SK-N-SH (cell line): Measurements from ENCODE around the gene TTC7B. TPM values are rescaled to one million over a fixed set of nuclear protein-coding genes. Genes with fewer than 3 reads are reported as not detected.

ENCODE experiments used
- CTCF ChIA-PET: fragments of 300-600, 350-600 bp; formaldehyde crosslinking; extraction: SDS; loops from one replicate; lab custom pipeline; 2021; lab: Yijun Ruan, JAX
- POLR2A ChIA-PET: fragments of 350-600 bp; sonication (Branson Sonifier 250); formaldehyde crosslinking; extraction: SDS; loops from one replicate; lab custom pipeline; 2020; ENCODE audit warnings: antibody characterized with exemption, inconsistent platforms; lab: Yijun Ruan, JAX
- DNase-seq: peaks from one replicate; pipeline ENCODE4 v3.0.0; 2012
- H2AFZ ChIP-seq: fragments of 200-600 bp; sonication (generic); 2 replicates; pipeline ENCODE4 v1.8.1; 2016; ENCODE audit warnings: antibody characterized with exemption, mild to moderate bottlenecking, low read depth
- H3F3A ChIP-seq: fragments of 200-600 bp; sonication (generic); replicated peaks from 2 replicates; pipeline ENCODE3; 2016; ENCODE audit warnings: antibody characterized with exemption, mild to moderate bottlenecking; ENCODE audit not compliant: insufficient read depth
- H3K27ac ChIP-seq, 2 experiments: fragments of 200-500 bp in 1 of 2; fragments of 200-600 bp in 1 of 2; sonication (Bioruptor generic) in 1 of 2; sonication (generic), shearing (Covaris generic) in 1 of 2; 2 replicates each; pipeline versions ENCODE4 v1.5.1 to v1.6.1; 2014 to 2016; ENCODE audit warnings: low read depth in 2 of 2, inconsistent platforms in 1 of 2, low read length in 1 of 2, mild to moderate bottlenecking in 1 of 2, mixed read lengths in 1 of 2
- H3K27me3 ChIP-seq: fragments of 200-600 bp; sonication (generic), shearing (Covaris generic); 2 replicates; pipeline ENCODE4 v1.6.1; 2016; ENCODE audit warnings: mixed run types; ENCODE audit not compliant: insufficient read depth
- H3K36me3 ChIP-seq, 2 experiments: fragments of 200-500 bp in 1 of 2; fragments of 200-600 bp in 1 of 2; sonication (Bioruptor generic) in 1 of 2; sonication (generic) in 1 of 2; replicated peaks in 1 of 2; 2 replicates each; pipeline versions ENCODE3 to v1.5.1; 2014 to 2016; ENCODE audit warnings: low read length in 1 of 2, mild to moderate bottlenecking in 1 of 2; ENCODE audit not compliant: insufficient read depth in 2 of 2, control insufficient read depth in 1 of 2
- H3K4me1 ChIP-seq, 2 experiments: fragments of 200-500 bp in 1 of 2; fragments of 200-600 bp in 1 of 2; sonication (Bioruptor generic) in 1 of 2; sonication (generic), shearing (Covaris generic) in 1 of 2; 2 replicates each; pipeline versions ENCODE4 v1.5.1 to v1.6.1; 2014 to 2016; ENCODE audit warnings: low read depth in 1 of 2, low read length in 1 of 2, mixed run types in 1 of 2; ENCODE audit not compliant: insufficient read depth in 2 of 2, control insufficient read depth in 1 of 2
- H3K4me2 ChIP-seq: fragments of 200-600 bp; sonication (generic), shearing (Covaris generic); 2 replicates; pipeline ENCODE4 v1.6.1; 2017; ENCODE audit warnings: mixed run types
- H3K4me3 ChIP-seq, 2 experiments: fragments of 200-500 bp in 1 of 2; fragments of 200-600 bp in 1 of 2; sonication (Bioruptor generic) in 1 of 2; sonication (generic), shearing (Covaris generic) in 1 of 2; 2 replicates each; pipeline versions ENCODE4 v1.5.1 to v1.8.1; 2014 to 2016; ENCODE audit warnings: low read depth in 2 of 2, inconsistent platforms in 1 of 2, low read length in 1 of 2, mild to moderate bottlenecking in 1 of 2, mixed read lengths in 1 of 2, moderate library complexity in 1 of 2
- H3K79me2 ChIP-seq: fragments of 200-600 bp; sonication (generic); 2 replicates; pipeline ENCODE4 v1.8.1; 2017; ENCODE audit warnings: mild to moderate bottlenecking; ENCODE audit not compliant: insufficient read depth
- H3K9ac ChIP-seq: fragments of 200-600 bp; sonication (generic); 2 replicates; pipeline ENCODE4 v1.6.1; 2017; ENCODE audit warnings: mixed run types
- H3K9me2 ChIP-seq: fragments of 200-600 bp; sonication (generic); 2 replicates; pipeline ENCODE4 v1.6.1; 2017; ENCODE audit warnings: mixed run types
- H3K9me3 ChIP-seq: fragments of 200-600 bp; sonication (generic); 2 replicates; pipeline ENCODE4 v1.6.1; 2017; ENCODE audit warnings: mixed run types, mild to moderate bottlenecking, moderate library complexity
- H4K20me1 ChIP-seq: fragments of 200-600 bp; sonication (generic); 2 replicates; pipeline ENCODE4 v1.6.1; 2017; ENCODE audit warnings: mild to moderate bottlenecking, mixed run types; ENCODE audit not compliant: insufficient read depth
- EP300 ChIP-seq, 2 experiments: IDR thresholded peaks; 2 replicates each; pipeline versions ENCODE4 v1.4.0 to v1.6.1; 2012; ENCODE audit warnings: borderline replicate concordance in 1 of 2, low read depth in 1 of 2, low read length in 1 of 2
- EZH2phosphoT487 ChIP-seq: fragments of 200-600 bp; sonication (generic); IDR thresholded peaks from 2 replicates; pipeline ENCODE4 v1.6.1; 2017; ENCODE audit warnings: low read depth, mixed run types, mild to moderate bottlenecking, antibody characterized with exemption, moderate library complexity, borderline replicate concordance
- FOSL2 ChIP-seq: IDR thresholded peaks from 2 replicates; pipeline ENCODE4 v1.4.0; 2012; ENCODE audit warnings: low read depth, mild to moderate bottlenecking, moderate library complexity, borderline replicate concordance
- GABPA ChIP-seq: IDR thresholded peaks from 2 replicates; pipeline ENCODE4 v1.4.0; 2012; ENCODE audit warnings: low read depth, mild to moderate bottlenecking
- MEF2A ChIP-seq: IDR thresholded peaks from 2 replicates; pipeline ENCODE4 v1.4.0; 2012; ENCODE audit warnings: low read depth, borderline replicate concordance
- MXI1 ChIP-seq: IDR thresholded peaks from 2 replicates; pipeline ENCODE4 v1.6.1; 2012; ENCODE audit warnings: mild to moderate bottlenecking, low read depth, low read length, improper control_type of control experiment
- NFIC ChIP-seq: IDR thresholded peaks from 2 replicates; pipeline ENCODE4 v1.4.0; 2012; ENCODE audit warnings: borderline replicate concordance
- NRF1 ChIP-seq: IDR thresholded peaks from 2 replicates; pipeline ENCODE4 v1.6.1; 2012; ENCODE audit warnings: low read depth, mild to moderate bottlenecking, low read length
- RAD21 ChIP-seq: IDR thresholded peaks from 2 replicates; pipeline ENCODE4 v1.6.1; 2012; ENCODE audit warnings: mild to moderate bottlenecking, low read length
- RCOR1 ChIP-seq: fragments of 150-350 bp; IDR thresholded peaks from 2 replicates; pipeline ENCODE4 v1.6.1; 2017; ENCODE audit warnings: antibody characterized with exemption, low read length
- SIN3A ChIP-seq: IDR thresholded peaks from 2 replicates; pipeline ENCODE4 v1.6.1; 2012; ENCODE audit warnings: low read depth, mild to moderate bottlenecking, low read length, moderate library complexity, borderline replicate concordance
- SMC3 ChIP-seq: IDR thresholded peaks from 2 replicates; pipeline ENCODE4 v1.6.1; 2012; ENCODE audit warnings: low read depth, low read length, improper control_type of control experiment
- TAF1 ChIP-seq: IDR thresholded peaks from 2 replicates; pipeline ENCODE4 v1.6.1; 2012; ENCODE audit warnings: low read depth, mild to moderate bottlenecking, low read length, moderate library complexity, borderline replicate concordance
- TEAD4 ChIP-seq: IDR thresholded peaks from 2 replicates; pipeline ENCODE4 v1.4.0; 2012; ENCODE audit warnings: mild to moderate bottlenecking, borderline replicate concordance; ENCODE audit not compliant: insufficient read depth
- WGBS: methylation state at CpG from one replicate; pipeline ENCODE4 v1.1.6; 2017; ENCODE audit warnings: low lambda C conversion rate; 5-methylcytosine and 5-hydroxymethylcytosine counted together
- polyA plus RNA-seq, 3 experiments: library from polyadenylated mRNA; depleted of rRNA; stranded (reverse); fragments of >200 nt; gene quantifications; 2 replicates each; pipeline ENCODE4 v1.2.3, GENCODE V29; 2012
- TF ChIP-seq, protein P1 (sequence below): fragments of 150-350 bp; IDR thresholded peaks from 2 replicates; pipeline ENCODE4 v1.6.1; 2017; ENCODE audit warnings: antibody characterized with exemption, low read length, low read depth, borderline replicate concordance
- TF ChIP-seq, protein P2 (sequence below): IDR thresholded peaks from 2 replicates; pipeline ENCODE4; 2012
- TF ChIP-seq, protein P3 (sequence below): IDR thresholded peaks from 2 replicates; pipeline ENCODE4 v1.4.0; 2012; ENCODE audit warnings: low read depth, borderline replicate concordance
- TF ChIP-seq, protein P4 (sequence below): fragments of 150-350 bp; IDR thresholded peaks from 2 replicates; pipeline ENCODE4 v1.6.1; 2016; ENCODE audit warnings: mild to moderate bottlenecking, low read depth, low read length
- TF ChIP-seq, protein P5 (sequence below): fragments of 200-600 bp; sonication (generic); IDR thresholded peaks from 2 replicates; pipeline ENCODE4 v1.6.1; 2017; ENCODE audit warnings: antibody characterized with exemption, mild to moderate bottlenecking, moderate library complexity

The TTC7B gene
- polyA plus RNA-seq, 1 of the 3 experiments (the other 2 are of a cell fraction) = 43.1 TPM

DNA sequence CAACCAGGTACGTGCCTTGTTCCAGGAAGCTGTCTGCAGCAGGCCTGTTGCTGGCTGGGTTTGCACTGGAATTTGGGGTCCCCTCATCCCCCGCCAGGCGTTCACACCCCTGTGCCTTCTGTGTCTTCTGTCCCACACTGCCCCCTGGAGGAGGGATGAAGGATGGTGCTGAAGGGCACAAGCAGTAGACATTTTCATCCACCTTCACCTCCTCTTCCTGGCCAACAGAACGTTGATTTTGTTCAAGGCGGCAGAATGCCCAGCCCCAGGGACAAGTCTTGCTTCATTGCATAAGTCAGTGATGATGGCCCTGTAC is 297.3 kb downstream of the TTC7B start:
- Histone ChIP-seq H3K4me2 (no peak overlapping the region), H3F3A (no peaks in the 10 kb centered on the region), H3K79me2 (no peaks in the 10 kb centered on the region), H3K9me2 (no peaks in the 10 kb centered on the region), H3K9ac (no peak overlapping the region), H2AFZ (no peak overlapping the region), H3K4me1 (peaks cover 20 to 41% of the 10 kb centered on the region in 2 experiments; a peak in 3 of 4 replicates), H3K27me3 (no peaks in the 10 kb centered on the region), H3K4me3 (no peak overlapping the region), H3K9me3 (no peaks in the 10 kb centered on the region), H3K36me3 (no peaks in the 10 kb centered on the region), H4K20me1 (no peaks in the 10 kb centered on the region), H3K27ac (no peak overlapping the region)
- POLR2A ChIA-PET = interaction anchor here (0.9 to 1.6 kb wide), 2 partner anchors 24 to 121 kb away, joined by 3 to 4 read pairs; no protein-coding TSS in a partner anchor
- WGBS = 95% methylated on average over 2 of the region's 5 CpGs
- CTCF ChIA-PET = interaction anchor here (0.7 to 2.4 kb wide), 8 partner anchors 26 to 178 kb away, joined by 3 to 14 read pairs (median 4); no protein-coding TSS in a partner anchor
- DNase-seq = no peak
- TF ChIP-seq RCOR1 = no peak
- no peak for TF ChIP-seq TEAD4
- TF ChIP-seq, protein P1, sequence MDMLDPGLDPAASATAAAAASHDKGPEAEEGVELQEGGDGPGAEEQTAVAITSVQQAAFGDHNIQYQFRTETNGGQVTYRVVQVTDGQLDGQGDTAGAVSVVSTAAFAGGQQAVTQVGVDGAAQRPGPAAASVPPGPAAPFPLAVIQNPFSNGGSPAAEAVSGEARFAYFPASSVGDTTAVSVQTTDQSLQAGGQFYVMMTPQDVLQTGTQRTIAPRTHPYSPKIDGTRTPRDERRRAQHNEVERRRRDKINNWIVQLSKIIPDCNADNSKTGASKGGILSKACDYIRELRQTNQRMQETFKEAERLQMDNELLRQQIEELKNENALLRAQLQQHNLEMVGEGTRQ = no peak
- TF ChIP-seq NRF1 = no peak
- TF ChIP-seq, protein P2, sequence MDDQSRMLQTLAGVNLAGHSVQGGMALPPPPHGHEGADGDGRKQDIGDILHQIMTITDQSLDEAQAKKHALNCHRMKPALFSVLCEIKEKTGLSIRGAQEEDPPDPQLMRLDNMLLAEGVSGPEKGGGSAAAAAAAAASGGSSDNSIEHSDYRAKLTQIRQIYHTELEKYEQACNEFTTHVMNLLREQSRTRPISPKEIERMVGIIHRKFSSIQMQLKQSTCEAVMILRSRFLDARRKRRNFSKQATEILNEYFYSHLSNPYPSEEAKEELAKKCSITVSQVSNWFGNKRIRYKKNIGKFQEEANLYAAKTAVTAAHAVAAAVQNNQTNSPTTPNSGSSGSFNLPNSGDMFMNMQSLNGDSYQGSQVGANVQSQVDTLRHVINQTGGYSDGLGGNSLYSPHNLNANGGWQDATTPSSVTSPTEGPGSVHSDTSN = no peak
- TF ChIP-seq, protein P3, sequence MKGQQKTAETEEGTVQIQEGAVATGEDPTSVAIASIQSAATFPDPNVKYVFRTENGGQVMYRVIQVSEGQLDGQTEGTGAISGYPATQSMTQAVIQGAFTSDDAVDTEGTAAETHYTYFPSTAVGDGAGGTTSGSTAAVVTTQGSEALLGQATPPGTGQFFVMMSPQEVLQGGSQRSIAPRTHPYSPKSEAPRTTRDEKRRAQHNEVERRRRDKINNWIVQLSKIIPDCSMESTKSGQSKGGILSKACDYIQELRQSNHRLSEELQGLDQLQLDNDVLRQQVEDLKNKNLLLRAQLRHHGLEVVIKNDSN = no peak
- TF ChIP-seq EZH2phosphoT487 = no peak
- no peak for TF ChIP-seq EP300 (IDR thresholded peaks at IDR 0.05; ENCODE audit: borderline replicate concordance in 1 of 2, low read depth in 1 of 2, low read length in 1 of 2)
- TF ChIP-seq FOSL2 = no peak
- no peak for TF ChIP-seq MXI1
- TF ChIP-seq NFIC = no peak
- TF ChIP-seq GABPA = no peak
- no peak for TF ChIP-seq TAF1
- TF ChIP-seq, protein P4, sequence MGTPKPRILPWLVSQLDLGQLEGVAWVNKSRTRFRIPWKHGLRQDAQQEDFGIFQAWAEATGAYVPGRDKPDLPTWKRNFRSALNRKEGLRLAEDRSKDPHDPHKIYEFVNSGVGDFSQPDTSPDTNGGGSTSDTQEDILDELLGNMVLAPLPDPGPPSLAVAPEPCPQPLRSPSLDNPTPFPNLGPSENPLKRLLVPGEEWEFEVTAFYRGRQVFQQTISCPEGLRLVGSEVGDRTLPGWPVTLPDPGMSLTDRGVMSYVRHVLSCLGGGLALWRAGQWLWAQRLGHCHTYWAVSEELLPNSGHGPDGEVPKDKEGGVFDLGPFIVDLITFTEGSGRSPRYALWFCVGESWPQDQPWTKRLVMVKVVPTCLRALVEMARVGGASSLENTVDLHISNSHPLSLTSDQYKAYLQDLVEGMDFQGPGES = no peak
- peak; percentile 47 for TF ChIP-seq SMC3
- no peak for TF ChIP-seq SIN3A
- TF ChIP-seq RAD21 = peak; percentile 66
- TF ChIP-seq, protein P5, sequence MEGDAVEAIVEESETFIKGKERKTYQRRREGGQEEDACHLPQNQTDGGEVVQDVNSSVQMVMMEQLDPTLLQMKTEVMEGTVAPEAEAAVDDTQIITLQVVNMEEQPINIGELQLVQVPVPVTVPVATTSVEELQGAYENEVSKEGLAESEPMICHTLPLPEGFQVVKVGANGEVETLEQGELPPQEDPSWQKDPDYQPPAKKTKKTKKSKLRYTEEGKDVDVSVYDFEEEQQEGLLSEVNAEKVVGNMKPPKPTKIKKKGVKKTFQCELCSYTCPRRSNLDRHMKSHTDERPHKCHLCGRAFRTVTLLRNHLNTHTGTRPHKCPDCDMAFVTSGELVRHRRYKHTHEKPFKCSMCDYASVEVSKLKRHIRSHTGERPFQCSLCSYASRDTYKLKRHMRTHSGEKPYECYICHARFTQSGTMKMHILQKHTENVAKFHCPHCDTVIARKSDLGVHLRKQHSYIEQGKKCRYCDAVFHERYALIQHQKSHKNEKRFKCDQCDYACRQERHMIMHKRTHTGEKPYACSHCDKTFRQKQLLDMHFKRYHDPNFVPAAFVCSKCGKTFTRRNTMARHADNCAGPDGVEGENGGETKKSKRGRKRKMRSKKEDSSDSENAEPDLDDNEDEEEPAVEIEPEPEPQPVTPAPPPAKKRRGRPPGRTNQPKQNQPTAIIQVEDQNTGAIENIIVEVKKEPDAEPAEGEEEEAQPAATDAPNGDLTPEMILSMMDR = peak; percentile 58
- TF ChIP-seq MEF2A = no peak
